NCI-H446 treated with DMSO at 0.1 percent for 48 hours (cell line): ENCODE measurements around the gene BET1L.
A peak's percentile ranks its signal among the peaks of the same experiment; 100 is the strongest.
"Not testable (repeated sequence)": the region's sequence is repeated elsewhere in the genome, so short reads cannot be mapped to it uniquely, and the experiment has no call there.

Experiments used
- DNase-seq: peaks from one replicate; lab custom pipeline; 2025; lab: John Stamatoyannopoulos, UW

BET1L gene, protein sequence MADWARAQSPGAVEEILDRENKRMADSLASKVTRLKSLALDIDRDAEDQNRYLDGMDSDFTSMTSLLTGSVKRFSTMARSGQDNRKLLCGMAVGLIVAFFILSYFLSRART

DNA sequence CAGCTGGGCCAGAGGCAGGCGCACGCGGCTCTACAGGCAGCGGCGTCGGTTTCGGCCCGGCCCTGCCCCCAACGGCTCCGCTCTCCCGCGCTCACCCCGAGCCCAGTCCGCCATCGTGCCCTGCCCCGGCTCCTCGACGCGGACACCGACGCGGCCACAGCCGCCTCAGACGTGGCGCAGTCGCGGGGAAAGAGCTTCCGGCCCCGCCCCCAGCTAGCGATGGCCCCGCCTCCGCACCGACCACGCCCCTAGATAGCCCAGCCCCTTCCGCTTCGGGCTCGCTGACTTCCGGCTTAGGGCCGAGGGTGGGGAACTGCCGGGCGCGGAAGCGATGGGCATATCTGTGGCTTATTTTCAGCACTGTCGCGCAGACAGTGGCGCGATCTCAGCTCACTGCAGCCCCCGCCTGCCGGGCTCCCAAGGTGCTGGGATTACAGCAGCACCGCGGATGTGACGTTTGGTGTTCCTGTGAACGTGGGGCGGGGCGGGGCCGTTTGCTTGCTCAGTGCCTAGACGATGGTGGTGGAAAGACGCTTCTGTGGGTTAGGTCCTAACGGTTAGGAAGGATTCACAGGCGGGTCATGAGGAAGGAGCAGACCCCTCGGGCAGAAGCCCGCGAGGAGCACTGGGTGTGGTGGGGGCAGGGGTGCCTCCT is at the start of gene BET1L, which contains the start of gene RIC8A:
Gene BET1L, minus strand, starts transcription at position 192 of the 655 bp plus-strand sequence. Its CDS starts 78 bp downstream, at position 114.
Gene RIC8A, plus strand, starts transcription at position 501 of the 655 bp plus-strand sequence. CDS start 1,147 bp downstream, outside the sequence.
- peak; percentile 94 for DNase-seq

DNA sequence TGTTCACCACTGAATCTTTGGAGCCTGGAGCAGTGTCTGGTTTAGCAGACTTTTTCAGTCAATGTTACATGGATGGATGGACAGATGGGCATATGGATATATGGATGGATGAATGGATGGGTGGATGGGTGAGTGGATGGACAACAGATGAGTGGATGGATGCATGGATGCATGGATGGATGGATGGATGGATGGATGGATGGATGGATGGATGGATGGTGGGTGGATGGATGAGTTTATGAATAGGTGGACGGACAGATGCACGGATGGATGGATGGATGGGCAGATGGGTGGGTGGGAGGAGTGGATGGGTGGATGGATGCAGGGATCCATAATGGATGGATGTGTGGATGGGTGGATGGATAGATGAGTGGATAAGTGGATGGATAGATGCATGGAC is 48.6 kb upstream of the BET1L start:
- no peak for DNase-seq

DNA sequence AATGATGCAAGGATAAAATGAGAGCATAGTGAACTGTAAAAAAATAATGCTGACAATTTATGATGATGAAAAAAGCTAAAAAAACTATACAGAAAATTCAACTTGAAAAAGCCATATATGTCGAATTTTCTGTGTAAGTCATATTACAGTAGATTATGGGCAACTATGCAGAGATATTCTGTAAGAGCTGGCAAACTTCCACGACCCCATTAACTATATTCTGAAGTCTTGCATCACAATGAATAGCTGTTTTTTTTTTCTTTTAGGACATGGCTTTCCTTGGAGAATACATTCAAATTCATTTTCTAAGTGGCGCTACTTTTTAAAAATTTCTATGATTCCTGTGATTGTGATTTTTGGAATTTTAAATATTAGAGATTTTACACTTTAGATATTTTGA is 48.0 kb upstream of the BET1L start:
- no peak for DNase-seq

DNA sequence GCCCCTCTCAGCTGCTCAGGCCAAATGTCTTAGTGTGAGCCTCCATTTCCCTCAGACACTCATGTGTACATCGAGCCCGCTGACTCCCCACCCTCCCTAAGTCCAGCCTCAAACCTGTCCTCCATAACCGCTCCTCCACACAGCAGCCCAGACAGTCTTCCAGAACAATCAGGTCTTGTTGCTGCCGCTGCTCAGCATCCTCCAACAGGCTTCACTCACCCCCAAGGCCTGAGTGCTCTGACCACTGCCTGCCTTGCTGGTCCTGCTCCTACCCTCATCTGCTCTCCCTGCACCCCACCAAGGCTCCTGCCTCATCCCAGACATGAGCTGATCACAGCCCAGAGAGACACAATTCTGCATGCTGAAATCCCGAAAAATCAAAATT is 46.7 kb upstream of the BET1L start:
- DNase-seq: no peak

DNA sequence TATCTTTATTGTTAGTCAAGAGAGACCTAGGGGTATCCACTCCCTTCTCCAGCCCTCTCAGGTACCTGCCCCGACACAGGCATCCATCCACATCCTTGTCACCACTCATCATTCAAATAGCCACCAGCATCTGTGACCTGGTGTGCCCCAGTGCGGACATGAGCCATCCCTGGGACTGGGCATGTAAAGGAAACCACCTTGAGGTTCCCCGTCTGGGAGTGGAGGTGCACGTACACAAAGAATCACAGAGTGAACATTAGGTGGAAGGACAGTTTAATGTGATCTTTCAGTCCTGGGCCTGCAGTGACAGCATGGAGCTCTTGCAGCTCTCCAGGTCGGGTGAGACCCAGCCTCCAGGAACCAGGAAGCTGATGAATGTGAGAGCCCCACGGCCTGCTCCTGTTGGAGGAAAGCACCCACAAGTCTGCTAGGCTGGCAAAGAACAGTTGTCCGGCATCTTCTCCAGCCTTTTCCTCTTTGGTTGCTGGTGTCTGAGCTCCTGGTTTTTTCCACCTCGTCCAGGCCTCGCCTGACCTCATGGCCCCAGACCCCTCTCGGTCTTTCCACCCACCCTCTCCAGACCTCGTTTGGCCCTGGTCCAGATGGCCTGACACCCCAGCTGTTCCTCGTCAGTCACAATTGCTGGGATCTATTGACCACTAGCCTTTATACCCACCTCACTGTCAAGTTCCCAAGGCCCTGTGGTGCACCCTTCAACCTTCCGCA is 46.1 kb upstream of the BET1L start:
- DNase-seq: no peak

DNA sequence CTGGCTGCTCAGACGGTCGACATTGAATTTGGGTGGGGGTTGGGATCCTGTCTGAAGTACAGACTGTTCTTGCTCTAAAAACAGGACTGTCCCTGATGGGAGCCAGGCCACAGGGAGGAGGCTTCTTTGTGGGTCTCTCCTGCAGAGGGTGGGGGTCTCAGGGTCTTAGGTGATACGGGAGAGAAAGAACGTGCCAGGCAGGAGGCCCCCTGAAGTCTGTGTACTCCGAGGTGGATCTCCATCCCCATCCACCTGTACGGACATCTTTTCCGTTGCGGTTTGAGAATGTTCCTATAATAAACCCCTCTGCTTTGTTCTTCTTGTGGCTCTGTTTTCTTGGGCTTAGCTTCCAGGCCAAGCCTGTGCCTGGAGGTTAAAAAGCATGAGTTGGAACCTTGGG is 45.5 kb upstream of the BET1L start:
- no peak for DNase-seq

- no peak for DNase-seq
These were observed 44.4 kb upstream of the BET1L start for GRCh38 chr11:251550-251949.

DNA sequence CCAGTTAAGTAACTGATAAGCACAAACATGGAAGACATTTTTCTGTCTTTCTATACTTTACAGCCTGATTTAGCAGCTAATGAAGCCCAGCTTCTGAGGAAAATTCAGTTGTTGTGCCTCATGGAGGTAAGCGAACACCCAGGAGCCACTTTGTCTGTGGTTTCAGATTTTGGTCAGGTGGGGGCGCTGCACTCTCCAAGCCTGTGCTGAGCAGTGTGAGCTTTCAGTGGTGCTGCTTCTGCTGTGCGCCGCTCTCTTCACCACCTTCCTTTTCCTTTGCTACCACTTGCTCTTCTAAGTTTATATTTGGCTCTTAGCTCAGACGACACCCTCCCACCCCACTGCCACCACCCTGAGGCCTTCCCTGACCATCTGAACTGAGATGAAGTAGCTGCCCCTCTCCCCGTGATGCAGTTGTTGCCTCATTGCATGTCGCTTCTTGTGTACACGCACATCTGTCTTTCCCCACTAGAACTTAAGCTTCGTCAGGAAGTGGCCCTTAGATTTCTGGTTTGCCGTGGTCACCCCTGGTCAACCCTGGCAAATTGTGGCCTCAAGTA is 43.6 kb upstream of the BET1L start:
- DNase-seq: no peak

GRCh38 chr11:250274-250673 is 43.1 kb upstream of the BET1L start:
- no peak for DNase-seq

GRCh38 chr11:249062-249461 is 41.9 kb upstream of the BET1L start:
- DNase-seq: no peak

- no peak for DNase-seq
These were observed 37.2 kb upstream of the BET1L start for GRCh38 chr11:244376-244775.

DNA sequence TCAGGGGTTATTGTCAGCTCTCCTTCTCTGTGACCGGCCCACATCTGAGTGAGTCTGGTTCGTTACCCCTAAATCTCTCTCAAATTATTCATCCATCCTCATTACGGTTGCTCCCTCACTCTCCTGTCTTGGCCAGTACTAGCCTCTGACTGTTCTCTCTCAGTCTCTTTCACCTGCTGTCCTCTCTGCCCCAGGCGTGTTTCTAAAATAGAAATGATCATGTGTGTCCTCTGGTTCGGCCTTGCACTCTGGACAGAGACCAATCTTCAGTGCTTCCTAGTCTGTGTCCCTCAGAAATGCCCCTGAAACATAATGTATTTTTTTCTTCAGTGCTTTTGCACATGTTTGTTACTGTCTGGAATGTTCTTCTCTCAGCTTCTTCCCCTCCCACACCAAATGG is 34.4 kb upstream of the BET1L start:
- DNase-seq: no peak

DNA sequence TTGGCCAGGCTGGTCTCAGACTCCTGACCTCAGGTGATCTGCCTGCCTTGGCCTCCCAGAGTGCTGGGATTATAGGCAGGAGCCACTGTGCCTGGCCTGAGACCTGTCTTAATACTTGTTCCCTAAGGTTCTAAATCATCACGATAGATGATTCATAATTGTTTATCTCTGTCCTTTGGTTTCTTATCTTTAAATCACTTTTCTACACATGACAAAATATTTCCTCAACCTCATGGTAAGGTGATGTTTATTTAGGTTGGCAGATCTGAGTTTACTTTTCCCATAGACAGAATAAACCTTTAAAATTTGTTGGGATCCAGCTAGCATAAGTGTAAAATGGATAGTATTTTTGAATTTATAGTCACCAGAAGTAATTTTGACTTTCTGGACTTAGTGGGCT is 33.1 kb upstream of the BET1L start:
- no peak for DNase-seq

- not testable (repeated sequence) for DNase-seq
These were observed 31.1 kb upstream of the BET1L start for GRCh38 chr11:238346-238745.

GRCh38 chr11:236774-237767 is 29.9 kb upstream of the BET1L start, which contains the start of gene PSMD13:
Gene PSMD13 (plus strand): TSS chr11:236976. CDS start chr11:237050, 74 bp downstream.
- peak; percentile 73 for DNase-seq

- DNase-seq: peak; percentile 62
These were observed 29.0 kb upstream of the BET1L start, which contains the start of gene SIRT3 for GRCh38 chr11:235997-236773. Gene SIRT3 (minus strand): TSS chr11:236342. CDS start chr11:236328, 14 bp downstream.

GRCh38 chr11:235609-235996 is 28.4 kb upstream of the BET1L start:
- DNase-seq: no peak

- DNase-seq: no peak
These were observed 28.0 kb upstream of the BET1L start for GRCh38 chr11:235180-235579.

GRCh38 chr11:232783-233565 is 25.8 kb upstream of the BET1L start:
- no peak for DNase-seq

- no peak for DNase-seq
These were observed 23.2 kb upstream of the BET1L start for GRCh38 chr11:230431-230830.
